HG02870 (cell line): ENCODE data around the gene SLC16A1.
"Not testable (repeated sequence)": the region's sequence is repeated elsewhere in the genome, so short reads cannot be mapped to it uniquely, and the experiment has no call there.

Experiments used
- ATAC-seq: cut with Tn5 transposase; IDR thresholded peaks from one replicate; pipeline ENCODE4 v1.9.1; 2021; ENCODE audit warnings: mild to moderate bottlenecking, moderate library complexity; ENCODE audit not compliant: unreplicated experiment

The SLC16A1 gene

DNA sequence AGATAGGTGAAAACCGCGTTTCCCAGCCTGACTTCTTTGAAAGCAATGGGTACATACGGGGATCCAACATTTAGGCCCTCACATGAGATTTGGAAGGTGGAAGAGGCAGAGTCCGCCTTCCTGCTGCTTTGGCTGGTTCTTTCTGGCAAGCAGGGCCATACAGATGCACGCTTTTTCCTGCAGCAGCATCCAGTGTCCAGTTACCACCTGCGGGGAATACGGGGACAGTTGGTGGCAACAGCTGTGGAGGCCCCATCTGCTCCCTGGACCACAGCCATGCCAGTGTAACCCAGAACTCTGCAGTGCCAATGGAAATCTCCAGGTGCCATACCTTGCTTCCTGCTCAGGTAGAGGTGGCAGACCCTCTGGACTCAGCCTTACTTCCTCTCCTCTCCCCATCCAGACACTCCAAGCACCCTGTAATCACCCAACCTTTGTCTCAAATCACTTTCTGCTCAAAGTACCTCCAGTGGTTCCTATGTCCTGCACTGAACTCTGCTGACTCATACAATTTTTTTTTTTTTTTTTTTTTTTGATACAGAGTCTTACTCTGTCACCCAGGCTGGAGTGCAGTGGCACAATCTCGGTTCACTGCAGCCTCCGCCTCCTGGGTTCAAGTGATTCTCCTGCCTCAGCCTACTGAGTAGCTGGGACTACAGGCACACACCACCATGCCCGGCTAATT is 68.3 kb downstream of the SLC16A1 start:
- no peak for ATAC-seq

GRCh38 chr1:112884996-112885395 is 71.0 kb downstream of the SLC16A1 start:
- not testable (repeated sequence) for ATAC-seq

GRCh38 chr1:112882271-112882744 is 73.7 kb downstream of the SLC16A1 start:
- no peak for ATAC-seq

- no peak for ATAC-seq
Observed at GRCh38 chr1:112881742-112882127, 74.3 kb downstream of the SLC16A1 start.

- ATAC-seq = no peak
Observed at GRCh38 chr1:112879834-112880233, 76.2 kb downstream of the SLC16A1 start.

- ATAC-seq = no peak
Observed at GRCh38 chr1:112878321-112878720, 77.7 kb downstream of the SLC16A1 start.

DNA sequence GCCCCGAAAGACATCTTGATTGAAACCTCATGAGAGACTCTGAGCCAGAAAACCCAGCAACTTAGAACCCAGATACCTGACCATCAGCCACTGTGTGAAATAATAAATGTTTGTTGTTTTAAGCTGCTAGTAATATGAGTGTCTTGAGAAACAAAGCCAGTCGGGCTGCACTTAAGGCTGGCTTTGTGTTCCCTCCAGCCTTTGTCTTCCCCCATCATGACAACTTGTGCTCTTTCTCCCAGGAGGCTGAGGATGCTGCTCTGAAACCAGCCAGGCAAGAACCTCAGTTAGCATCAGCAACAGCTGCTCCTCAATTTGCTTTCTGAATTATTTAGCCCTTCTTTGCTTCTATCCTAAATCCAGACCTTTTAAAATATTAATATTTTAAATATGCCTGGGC is 78.2 kb downstream of the SLC16A1 start:
- no peak for ATAC-seq

DNA sequence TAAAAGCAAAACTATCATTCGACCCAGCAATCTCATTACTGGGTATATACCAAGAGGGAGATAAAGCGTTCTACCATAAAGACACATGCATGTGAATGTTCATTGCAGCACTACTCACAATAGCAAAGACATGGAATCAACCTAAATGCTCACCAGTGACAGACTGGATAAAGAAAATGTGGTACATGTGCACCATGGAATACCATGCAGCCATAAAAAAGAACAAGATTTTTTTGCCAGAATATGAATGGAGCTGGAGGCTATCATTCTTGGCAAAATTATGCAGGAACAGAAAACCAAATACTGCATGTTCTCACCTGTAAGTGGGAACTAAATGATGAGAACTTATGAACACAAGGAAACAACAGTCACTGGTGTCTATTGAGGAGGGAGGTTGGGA is 79.7 kb downstream of the SLC16A1 start:
- no peak for ATAC-seq

GRCh38 chr1:112872551-112872962 is 83.4 kb downstream of the SLC16A1 start:
- no peak for ATAC-seq

DNA sequence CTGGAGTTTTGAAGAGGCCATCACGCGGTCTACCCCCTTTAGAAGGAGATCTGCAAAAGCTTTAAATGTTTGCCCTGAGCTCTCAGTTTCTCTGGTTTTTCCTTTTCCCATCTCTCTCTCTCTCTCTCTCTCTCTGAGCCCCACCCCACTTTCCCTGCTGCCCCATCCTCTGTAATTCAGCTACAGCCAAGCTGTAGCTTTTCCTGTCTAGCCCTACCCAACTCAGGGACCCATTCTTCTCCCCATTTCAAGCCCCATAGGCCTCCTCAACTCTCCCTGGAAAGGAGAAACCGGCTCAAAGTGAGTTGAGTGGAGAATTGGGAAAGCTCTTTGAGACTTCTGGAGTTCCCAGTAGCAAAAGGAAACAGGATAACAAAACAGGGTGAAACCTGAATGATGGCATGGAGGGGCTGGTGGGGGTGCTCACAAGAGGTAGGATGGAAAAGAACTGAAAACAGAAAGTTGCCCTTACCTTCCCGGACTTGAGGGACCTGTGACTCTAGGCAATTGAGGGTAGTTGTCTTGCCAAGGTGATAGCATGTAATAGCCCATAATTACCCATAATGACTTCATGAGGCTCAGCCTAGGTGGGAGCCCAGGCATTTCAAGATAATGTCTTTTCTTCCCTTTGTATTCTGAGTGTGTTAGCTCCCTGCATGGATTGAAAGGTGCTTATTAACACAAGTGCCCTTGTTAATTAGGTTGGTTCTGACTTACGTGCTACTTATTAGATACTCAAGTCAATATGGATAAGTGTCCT is 84.9 kb downstream of the SLC16A1 start:
- ATAC-seq = no peak

- ATAC-seq = no peak
Observed at GRCh38 chr1:112869895-112870294, 86.1 kb downstream of the SLC16A1 start.

DNA sequence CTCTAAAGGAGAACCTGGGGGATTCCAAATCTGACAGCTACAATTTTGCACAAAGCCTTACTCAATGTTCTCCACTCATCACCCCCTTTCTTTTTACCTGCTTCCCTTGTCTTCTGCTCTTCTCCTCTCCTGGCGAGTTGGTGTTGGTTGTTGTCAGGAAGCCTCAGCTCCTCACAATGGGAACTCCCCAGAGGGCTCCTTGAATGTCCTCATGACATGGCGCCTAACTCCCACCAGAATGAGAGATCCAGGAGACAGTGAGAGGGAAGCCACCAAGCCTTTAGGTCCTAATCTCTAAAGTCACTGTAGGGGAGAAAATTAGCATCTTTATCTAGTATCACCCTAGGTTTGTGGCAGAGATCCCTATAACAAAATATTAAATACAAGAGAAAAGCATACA is 87.8 kb downstream of the SLC16A1 start:
- no peak for ATAC-seq

GRCh38 chr1:112866981-112867380 is 89.0 kb downstream of the SLC16A1 start:
- ATAC-seq = no peak

GRCh38 chr1:112866151-112866550 is 89.8 kb downstream of the SLC16A1 start:
- ATAC-seq = no peak

DNA sequence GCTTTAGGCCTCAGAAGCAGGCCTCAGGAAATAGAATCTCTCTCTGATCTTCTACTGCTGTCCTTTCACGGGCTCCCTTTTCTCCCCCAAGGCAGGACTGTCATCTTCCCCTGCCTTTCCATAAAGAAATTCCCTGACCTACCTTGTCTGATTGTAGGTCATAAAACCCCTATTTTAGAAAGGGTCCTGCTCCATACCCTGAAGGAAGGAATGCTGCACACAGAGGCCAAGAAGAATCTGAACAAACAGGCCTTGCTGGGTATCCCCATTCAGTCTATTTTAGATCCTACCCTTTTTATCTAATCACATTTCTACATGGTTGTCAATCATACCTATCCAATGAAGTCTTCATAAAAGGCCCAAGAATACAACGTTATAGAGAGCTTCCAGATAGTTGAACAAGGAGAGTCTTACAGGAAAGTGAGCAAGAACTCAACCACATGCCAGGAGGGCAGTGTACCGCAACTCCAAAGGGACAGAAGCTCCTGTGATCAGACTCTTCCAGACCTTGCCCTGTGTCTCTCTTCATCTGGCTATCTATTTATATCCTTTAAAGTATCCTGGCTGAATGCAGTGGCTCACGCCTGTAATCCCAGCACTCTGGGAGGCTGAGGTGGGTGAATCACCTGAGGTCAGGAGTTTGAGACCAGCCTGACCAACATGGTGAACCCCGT is 93.1 kb downstream of the SLC16A1 start:
- no peak for ATAC-seq
